ENCODE results near the gene EVC.

EVC gene

DNA sequence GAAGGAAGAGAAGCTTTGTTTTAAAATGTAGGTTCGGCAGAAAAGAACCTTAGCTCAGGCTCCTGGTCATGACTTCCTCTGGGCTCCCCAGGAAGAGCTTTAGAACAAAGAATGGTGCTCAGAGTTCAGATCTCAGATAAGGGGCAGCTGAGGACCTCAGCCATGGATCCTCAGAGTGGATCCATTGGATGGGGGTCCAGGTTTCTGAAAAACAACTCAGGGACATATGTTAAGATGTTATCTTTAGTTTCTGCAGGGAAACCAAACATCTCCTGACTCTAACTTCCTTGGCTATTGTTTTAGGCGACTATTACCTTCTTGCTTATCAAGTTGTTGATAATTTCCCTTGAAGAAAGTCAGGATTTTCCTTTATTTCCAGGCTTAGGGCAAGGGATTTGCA, 5.4 kb downstream of the EVC start:
- DNase-seq (ENCODE audit: low read depth, low spot score), result no peak
- H3K4me3 ChIP-seq (ENCODE audit: low read depth, low read length), result no peak overlapping the region
- in situ Hi-C loops (cut with HindIII; ENCODE audit: low sequenced_read_pairs), result no loop called here

GRCh38 chr4:5717449-5718158, 6.6 kb downstream of the EVC start:
- TF ChIP-seq CTCF (IDR thresholded peaks at IDR 0.05; ENCODE audit: low read depth, low read length), result no peak
- no peak overlapping the region for H3K4me3 ChIP-seq (ENCODE audit: low read depth, low read length)
- in situ Hi-C loops (cut with HindIII; ENCODE audit: low sequenced_read_pairs), result no loop called here
- DNase-seq (ENCODE audit: low read depth, low spot score), result no peak

More for the DNA sequence above, 5.4 kb downstream of the EVC start:
- TF ChIP-seq CTCF (IDR thresholded peaks at IDR 0.05; ENCODE audit: low read depth, low read length), result no peak

- TF ChIP-seq CTCF (IDR thresholded peaks at IDR 0.05; ENCODE audit: low read depth, low read length), result no peak
- DNase-seq (ENCODE audit: low read depth, low spot score), result no peak
- in situ Hi-C loops (cut with HindIII; ENCODE audit: low sequenced_read_pairs), result no loop called here
- no peak overlapping the region for H3K4me3 ChIP-seq (ENCODE audit: low read depth, low read length)
These were observed 7.4 kb downstream of the EVC start for GRCh38 chr4:5718411-5718810.

DNA sequence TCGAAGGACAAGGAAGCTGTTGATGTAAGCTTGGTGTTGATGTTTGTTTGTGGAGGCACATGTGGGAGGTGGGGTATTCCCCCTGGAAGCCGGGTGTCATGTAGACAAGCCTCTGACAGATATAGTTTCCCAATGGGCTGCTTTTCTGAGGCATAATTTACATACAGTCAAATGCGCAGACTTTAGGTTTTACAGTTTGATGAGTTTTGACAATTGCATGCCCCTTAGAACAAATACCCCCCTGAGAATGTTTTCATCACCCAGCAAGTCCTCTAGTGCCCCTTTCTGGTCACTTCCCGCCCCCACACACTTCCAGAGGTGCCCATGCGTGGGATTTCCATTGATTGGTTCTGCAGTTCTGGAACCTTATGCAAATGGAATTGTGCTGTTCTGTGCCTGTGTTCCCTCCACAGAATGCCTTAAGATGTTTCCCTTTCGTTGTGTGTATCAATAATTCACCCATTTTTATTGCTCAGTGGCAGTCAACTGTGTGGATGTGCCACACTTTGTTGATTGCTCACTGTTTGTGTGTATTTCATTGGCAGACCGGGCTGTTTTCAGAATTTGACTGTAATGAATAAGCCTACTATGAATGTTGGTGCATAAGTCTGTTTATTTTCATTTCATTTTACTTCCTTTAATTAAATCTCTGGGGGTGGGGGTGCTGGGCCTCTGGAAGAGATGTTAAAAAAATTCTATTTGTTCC, 8.5 kb downstream of the EVC start:
- in situ Hi-C loops (cut with HindIII; ENCODE audit: low sequenced_read_pairs), result no loop called here
- DNase-seq (ENCODE audit: low read depth, low spot score), result no peak
- TF ChIP-seq CTCF (IDR thresholded peaks at IDR 0.05; ENCODE audit: low read depth, low read length), result no peak
- H3K4me3 ChIP-seq (ENCODE audit: low read depth, low read length), result no peak overlapping the region

DNA sequence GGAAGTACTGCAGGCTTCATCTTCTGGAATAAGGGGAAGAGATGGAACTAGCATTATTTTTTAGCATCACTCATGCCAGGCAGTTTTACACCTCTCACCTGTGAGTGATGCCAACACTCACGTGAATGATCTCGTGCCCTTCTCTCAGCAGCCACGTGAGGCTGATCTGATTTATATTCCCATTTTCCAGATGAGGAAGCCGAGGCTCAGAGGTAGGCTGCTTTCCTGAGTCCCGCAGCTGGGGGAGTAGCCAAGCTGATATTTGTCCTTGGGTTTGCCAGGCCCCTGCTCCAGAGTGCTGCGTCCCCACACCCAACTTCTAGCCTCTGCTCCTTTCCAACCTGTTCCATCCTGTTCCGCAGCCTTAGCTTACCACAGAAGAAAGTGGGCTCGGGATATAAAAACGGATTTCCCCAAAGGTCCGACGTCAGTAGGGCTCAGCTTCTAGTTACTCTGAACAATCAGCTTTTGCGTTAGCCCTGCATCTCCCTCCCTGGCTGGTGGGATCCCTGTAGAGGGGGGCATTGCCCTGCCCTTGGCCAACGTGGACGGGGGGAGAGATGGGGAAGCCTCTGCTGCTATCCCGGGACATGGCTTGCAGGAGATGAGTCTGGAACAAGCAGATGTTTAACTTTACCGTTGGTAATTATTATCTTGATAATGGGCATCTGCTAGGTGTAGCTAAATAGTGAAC, 9.3 kb downstream of the EVC start:
- no peak overlapping the region for H3K4me3 ChIP-seq (ENCODE audit: low read depth, low read length)
- no peak for TF ChIP-seq CTCF (IDR thresholded peaks at IDR 0.05; ENCODE audit: low read depth, low read length)
- in situ Hi-C loops (cut with HindIII; ENCODE audit: low sequenced_read_pairs), result no loop called here
- no peak for DNase-seq (ENCODE audit: low read depth, low spot score)

GRCh38 chr4:5720980-5721379, 10.0 kb downstream of the EVC start:
- TF ChIP-seq CTCF (IDR thresholded peaks at IDR 0.05; ENCODE audit: low read depth, low read length), result no peak
- DNase-seq (ENCODE audit: low read depth, low spot score), result no peak
- in situ Hi-C loops (cut with HindIII; ENCODE audit: low sequenced_read_pairs), result no loop called here
- no peak overlapping the region for H3K4me3 ChIP-seq (ENCODE audit: low read depth, low read length)

Measured in astrocyte of the spinal cord (primary cell).